HG03135 (cell line): Measurements from ENCODE around the gene PHF21B.

ENCODE experiments used
- ATAC-seq: cut with Tn5 transposase; IDR thresholded peaks from one replicate; pipeline ENCODE4 v1.9.1; 2021; ENCODE audit warnings: mild to moderate bottlenecking, moderate library complexity; ENCODE audit not compliant: unreplicated experiment

The PHF21B gene

GRCh38 chr22:44992166-44992565 is 17.6 kb downstream of the PHF21B start:
- ATAC-seq: no peak

- ATAC-seq: no peak
Observed at GRCh38 chr22:44991218-44991617, 18.6 kb downstream of the PHF21B start.

GRCh38 chr22:44990810-44991209 is 19.0 kb downstream of the PHF21B start:
- ATAC-seq: no peak

- ATAC-seq: no peak
Observed at GRCh38 chr22:44990328-44990727, 19.5 kb downstream of the PHF21B start.

- no peak for ATAC-seq
Observed at GRCh38 chr22:44988671-44989070, 21.1 kb downstream of the PHF21B start.

- no peak for ATAC-seq
Observed at GRCh38 chr22:44986926-44987325, 22.9 kb downstream of the PHF21B start.

GRCh38 chr22:44985906-44986527 is 23.8 kb downstream of the PHF21B start:
- ATAC-seq: no peak

GRCh38 chr22:44983878-44984482 is 25.8 kb downstream of the PHF21B start:
- ATAC-seq: no peak

- no peak for ATAC-seq
Observed at GRCh38 chr22:44982445-44982844, 27.4 kb downstream of the PHF21B start.

GRCh38 chr22:44981857-44982256 is 27.9 kb downstream of the PHF21B start:
- ATAC-seq: no peak

GRCh38 chr22:44979154-44979553 is 30.7 kb downstream of the PHF21B start:
- ATAC-seq: no peak

GRCh38 chr22:44975427-44976262 is 34.2 kb downstream of the PHF21B start:
- ATAC-seq: no peak

GRCh38 chr22:44974454-44974853 is 35.4 kb downstream of the PHF21B start:
- ATAC-seq: no peak

- no peak for ATAC-seq
Observed at GRCh38 chr22:44973829-44974228, 36.0 kb downstream of the PHF21B start.

- no peak for ATAC-seq
Observed at GRCh38 chr22:44972363-44973083, 37.3 kb downstream of the PHF21B start.

GRCh38 chr22:44971651-44972362 is 38.0 kb downstream of the PHF21B start:
- ATAC-seq: no peak

- ATAC-seq: no peak
Observed at GRCh38 chr22:44970291-44970690, 39.5 kb downstream of the PHF21B start.

- no peak for ATAC-seq
Observed at GRCh38 chr22:44969817-44970216, 40.0 kb downstream of the PHF21B start.

GRCh38 chr22:44968736-44969135 is 41.1 kb downstream of the PHF21B start:
- no peak for ATAC-seq

GRCh38 chr22:44965171-44965570 is 44.6 kb downstream of the PHF21B start:
- ATAC-seq: no peak

GRCh38 chr22:44964722-44965078 is 45.1 kb downstream of the PHF21B start:
- ATAC-seq: no peak
